NCI-H2171 (cell line): Measurements from ENCODE around the gene CRK.
"Not testable (repeated sequence)": the region's sequence is repeated elsewhere in the genome, so short reads cannot be mapped to it uniquely, and the experiment has no call there.

Experiments
- DNase-seq: peaks from one replicate; lab custom pipeline; 2025; lab: John Stamatoyannopoulos, UW

CRK gene

GRCh38 chr17:1467898-1468492, 12.0 kb upstream of the CRK start:
- no peak for DNase-seq

- DNase-seq: no peak
These were observed 11.2 kb upstream of the CRK start for GRCh38 chr17:1467258-1467657.

- DNase-seq: no peak
These were observed 8.2 kb upstream of the CRK start for GRCh38 chr17:1464186-1464585.

- DNase-seq: peak; percentile 69
These were observed 6.4 kb upstream of the CRK start for GRCh38 chr17:1462164-1463112.

DNA sequence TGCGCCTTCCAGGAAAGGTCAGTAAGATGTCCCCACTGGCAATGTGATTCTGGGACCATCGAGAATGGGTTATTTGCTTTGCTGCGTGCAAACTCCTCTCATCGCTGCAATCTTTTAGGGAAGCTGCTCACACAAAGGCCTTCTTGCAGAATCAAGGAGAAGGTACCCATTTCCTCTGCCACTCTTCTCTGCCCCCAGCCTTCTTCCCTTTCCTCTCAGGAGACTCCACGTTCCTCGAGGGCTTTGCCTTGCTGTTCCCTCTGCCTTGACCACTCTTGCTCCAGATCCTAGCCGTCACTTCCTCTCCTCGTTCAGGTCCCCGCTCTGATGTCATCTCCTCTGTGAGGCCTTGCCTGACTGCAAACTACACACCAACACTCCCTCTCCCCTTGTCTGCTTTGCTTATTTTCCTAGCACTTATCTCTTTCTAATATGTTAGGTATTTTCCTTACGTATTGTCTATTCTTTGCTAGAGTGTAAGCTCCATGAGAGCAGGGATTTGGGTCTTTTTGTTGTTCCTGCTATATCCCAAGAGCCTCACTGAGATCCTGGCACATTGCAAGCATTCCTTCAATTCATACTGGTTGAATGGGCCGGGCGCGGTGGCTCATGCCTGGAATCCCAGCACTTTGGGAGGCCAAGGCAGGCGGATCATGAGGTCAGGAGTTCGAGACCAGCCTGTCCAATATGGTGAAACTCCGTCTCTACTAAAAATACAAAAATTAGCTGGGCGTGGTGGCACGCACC, 5.3 kb upstream of the CRK start:
- DNase-seq: no peak

- DNase-seq: no peak
These were observed 4.2 kb upstream of the CRK start for GRCh38 chr17:1460233-1460632.

GRCh38 chr17:1455291-1455796, 688 bp downstream of the CRK start:
- no peak for DNase-seq

DNA sequence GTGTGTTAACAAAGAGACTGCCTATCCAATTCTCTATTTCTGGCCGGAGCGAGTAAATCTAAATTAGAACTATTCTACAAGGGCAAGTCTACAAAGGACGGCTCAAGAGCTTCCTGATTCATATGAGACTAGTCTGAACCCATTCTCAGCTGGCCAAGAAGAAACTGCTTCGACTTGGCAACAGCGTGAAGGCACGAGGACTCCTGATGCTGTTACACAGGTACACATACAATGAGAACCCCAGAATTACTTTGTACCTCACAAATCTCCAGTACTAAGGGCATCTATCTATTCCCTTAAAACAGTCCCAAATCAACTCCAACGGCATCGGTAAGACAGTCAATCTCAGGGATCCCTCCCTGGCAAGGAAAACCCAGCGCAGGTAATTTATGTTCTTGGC, 1.5 kb downstream of the CRK start:
- DNase-seq: no peak

DNA sequence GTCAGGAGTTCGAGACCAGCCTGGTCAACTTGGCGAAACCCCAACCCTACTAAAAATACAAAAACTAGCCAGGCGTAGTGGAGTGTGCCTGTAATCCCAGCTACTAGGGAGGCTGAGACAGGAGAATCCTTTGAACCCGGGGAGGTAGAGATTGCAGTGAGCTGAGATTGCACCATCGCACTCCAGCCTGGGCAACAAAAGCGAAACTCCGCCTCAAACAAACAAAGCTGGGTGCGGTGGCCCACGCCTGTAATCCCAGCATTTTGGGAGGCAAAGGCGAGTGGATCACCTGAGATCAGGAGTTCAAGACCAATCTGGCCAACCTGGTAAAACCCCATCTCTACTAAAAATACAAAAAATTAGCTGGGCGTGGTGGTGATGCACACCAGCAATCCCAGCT, 2.3 kb downstream of the CRK start:
- DNase-seq: not testable (repeated sequence)

DNA sequence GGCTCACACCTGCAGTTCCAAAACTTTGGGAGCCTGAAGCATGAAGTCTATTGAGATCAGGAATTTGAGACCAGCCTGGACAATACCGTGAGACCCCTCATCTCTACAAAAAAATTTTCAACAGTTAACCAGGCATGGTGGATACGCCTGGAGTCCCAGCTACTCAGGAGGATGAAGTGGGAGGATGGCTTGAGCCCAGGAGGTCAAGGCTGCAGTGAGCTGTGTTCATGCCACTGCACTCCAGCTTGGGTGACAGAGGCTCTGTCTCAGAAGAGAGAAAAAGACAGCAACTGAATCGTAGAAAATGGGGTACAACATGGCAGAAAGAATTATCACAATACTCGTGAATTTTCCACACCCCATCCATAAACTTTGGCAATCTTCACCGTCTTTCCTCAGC, 3.2 kb downstream of the CRK start:
- DNase-seq: no peak

DNA sequence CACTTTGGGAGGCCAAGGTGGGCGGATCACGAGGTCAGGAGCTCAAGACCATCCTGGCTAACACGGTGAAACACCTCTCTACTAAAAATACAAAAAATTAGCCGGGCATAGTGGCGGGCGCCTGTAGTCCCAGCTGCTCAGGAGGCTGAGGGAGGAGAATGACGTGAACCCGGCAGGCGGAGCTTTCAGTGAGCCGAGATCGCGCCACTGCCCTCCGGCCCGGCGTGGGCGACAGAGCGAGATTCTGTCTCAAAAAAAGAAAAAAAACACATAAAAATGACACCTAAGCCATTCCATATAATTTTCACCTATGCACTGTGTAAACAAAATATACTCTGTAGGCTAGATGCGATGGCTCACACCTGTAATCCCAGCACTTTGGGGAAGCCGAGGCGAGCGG, 5.8 kb downstream of the CRK start:
- not testable (repeated sequence) for DNase-seq

DNA sequence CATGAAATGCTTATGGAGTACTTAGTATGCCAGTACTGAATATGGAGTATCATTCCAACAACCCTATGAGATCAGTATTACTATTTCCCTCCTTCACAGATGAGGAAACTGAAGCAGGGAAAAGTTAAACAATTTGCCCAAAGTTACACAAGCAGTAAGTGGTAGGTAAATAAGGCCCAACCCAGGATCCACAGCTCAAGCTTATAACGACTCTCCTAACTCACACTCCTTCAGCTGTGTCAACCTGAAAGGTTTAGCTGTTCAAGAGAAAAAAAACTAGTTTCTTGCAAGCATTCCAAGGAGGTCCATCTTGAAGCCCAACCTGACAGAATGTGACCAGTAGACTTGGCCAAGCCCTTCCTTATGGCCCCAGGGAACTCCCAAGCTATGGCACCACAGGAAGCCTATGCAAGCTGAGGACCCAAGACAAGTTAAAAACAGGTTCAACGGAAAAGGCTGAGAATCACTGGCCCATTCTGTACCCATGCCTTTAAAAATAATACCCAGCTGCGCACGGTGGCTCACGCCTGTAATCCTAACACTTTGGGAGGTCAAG, 6.5 kb downstream of the CRK start:
- no peak for DNase-seq

DNA sequence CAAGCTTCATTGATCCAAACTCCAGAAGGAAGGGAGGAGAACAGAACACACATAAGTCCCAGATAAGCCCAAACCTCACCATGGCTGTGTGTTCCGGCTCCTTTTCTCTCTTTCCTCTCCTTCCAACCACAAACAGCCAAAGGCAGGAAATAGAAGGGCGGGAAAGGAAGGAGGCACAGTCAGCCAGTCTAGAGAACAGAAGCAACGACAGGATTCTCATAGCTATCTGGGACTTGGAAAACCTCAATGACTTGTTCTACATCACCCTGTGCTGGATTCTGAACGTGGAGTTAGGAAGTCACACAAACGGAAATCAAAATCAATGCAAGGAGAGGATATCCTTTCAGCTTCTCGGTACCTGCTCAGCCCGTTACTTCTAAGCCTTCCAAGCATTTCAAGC, 9.0 kb downstream of the CRK start:
- no peak for DNase-seq

DNA sequence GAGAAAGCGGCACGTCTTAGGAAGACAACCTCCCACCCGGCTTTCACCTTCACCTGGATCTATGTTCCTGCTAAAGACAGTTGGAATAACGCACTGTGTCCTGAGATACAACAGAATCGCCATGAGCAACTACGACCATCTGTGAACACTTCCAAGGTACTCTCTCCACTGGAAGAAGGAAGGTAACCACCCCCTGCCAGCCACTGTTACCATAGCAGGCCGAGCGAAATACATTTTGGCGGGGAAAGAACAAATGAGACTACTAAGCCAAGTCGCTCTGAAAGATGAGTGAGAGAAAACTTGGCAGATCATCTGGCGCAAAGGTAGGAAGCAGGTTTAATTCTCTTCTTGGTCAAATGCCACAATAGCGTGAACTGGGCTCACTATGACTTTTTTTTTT, 9.8 kb downstream of the CRK start:
- no peak for DNase-seq

GRCh38 chr17:1445695-1446094, 10.3 kb downstream of the CRK start:
- not testable (repeated sequence) for DNase-seq

DNA sequence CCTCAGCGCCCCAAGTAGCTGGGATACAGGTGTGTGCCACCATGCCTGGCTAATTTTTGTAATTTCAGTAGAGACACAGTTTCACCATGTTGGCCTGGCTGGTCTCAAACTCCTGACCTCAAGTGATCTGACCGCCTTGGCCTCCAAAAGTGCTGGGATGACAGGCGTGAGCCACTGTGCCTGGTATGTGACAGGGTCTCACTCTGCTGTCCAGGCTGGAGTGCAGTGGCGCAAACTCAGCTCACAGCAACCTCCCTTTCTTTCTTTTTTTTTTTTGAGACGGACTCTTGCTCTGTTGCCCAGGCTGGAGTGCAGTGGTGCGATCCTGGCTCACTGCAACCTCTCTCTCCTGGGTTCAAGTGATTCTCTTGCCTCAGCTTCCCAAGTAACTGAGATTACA, 13.3 kb downstream of the CRK start:
- not testable (repeated sequence) for DNase-seq

DNA sequence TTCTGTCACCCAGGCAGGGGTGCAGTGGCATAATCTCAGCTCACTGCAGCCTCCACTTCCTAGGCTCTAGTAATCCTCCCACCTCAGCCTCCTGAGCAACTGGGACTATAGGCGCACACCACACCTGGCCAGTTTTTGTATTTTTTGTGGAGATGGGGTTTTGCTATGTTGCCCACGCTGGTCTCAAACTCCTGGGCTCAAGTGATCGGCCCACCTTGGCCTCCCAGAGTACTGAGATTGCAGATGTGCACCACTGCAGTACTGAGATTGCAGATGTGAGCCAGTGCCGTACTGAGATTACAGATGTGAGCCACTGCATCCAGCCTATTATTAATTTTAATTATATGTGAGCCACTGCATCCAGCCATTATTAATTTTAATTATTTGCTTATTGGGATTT, 13.8 kb downstream of the CRK start:
- no peak for DNase-seq

DNA sequence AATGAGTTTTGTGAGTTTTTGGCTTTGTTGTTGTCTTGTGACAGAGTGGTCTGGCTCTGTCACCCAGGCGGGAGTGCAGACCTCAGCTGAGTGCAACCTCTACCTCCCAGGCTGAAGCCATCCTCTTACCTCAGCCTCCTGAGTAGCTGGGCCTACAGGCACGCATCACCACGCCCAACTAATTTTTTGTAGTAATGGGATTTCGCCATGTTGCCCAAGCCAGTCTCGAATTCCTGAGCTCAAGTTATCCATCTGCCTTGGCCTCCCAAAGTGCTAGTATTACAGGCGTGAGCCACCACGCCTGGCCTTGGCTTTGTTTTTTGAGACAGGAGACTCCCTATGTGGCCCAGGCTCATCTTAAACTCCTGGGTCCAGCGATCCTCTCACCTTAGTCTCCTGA, 15.1 kb downstream of the CRK start:
- DNase-seq: no peak

GRCh38 chr17:1438593-1439083, 17.4 kb downstream of the CRK start:
- DNase-seq: no peak

DNA sequence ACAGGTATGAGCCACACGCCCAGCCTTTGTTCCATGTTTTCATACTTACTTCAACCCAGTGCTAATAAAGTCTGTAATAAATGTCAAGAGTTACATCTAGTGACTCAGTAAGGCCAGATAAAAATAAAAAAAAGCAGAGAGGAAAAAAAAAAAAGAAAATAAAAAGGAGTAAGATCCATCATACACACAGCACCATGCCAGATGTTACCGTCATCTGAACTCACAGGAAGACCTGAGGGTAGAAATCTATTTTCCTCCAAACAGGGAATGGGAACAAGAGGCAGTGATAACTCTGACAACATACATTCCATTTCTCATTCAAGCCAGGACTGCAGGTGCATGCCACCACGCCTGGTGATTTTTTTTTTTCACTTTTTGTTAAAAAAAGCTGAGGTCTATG, 20.7 kb downstream of the CRK start:
- no peak for DNase-seq

- DNase-seq: no peak
These were observed 21.9 kb downstream of the CRK start for GRCh38 chr17:1434150-1434549.

DNA sequence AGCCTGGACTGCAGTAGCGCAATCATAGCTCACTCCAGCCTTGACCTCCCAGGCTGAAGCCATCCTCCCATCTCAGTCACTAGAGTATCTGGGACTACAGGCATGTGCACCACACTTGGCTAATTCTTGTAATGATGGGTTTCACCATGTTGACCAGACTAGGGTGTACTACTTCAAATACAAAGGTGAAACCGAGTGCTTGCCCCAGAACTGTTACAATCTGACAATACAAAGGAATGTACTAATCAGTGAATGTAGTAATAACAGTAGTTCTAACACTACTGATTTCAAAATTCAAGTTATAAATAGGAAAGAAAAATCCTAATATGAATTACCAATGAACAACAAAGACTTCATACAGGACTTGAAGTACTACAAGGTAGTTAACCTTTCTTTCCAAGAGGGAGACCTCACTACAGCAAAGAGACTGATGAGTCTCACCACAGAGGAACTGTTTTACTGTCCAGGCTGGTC, 24.4 kb downstream of the CRK start:
- no peak for DNase-seq
